H1 (cell line): ENCODE results near the gene CCDC92B. TPM values are rescaled to one million over a fixed set of nuclear protein-coding genes. Genes with fewer than 3 reads are reported as not detected.

ENCODE experiments used
- CTCF ChIA-PET: fragments of 300-600 bp; sonication (Branson Sonifier 250); formaldehyde crosslinking; loops from one replicate; lab custom pipeline; 2021; ENCODE audit not compliant: partially characterized antibody; lab: Charles Lee
- POLR2A ChIA-PET: fragments of 300-600 bp; sonication (Branson Sonifier 250); formaldehyde crosslinking; loops from one replicate; lab custom pipeline; 2021; ENCODE audit warnings: inconsistent platforms; ENCODE audit not compliant: partially characterized antibody; lab: Charles Lee
- DNase-seq, 2 experiments: peaks; one replicate each; pipeline versions ENCODE4 v3.0.0 to v3.0.0-alpha.2; 2010 to 2022; ENCODE audit warnings: low spot score in 2 of 2, low read depth in 1 of 2, mixed read lengths in 1 of 2
- FAIRE-seq: peaks from 2 replicates; lab custom pipeline; 2011; peaks lifted over from hg19 to GRCh38; lab: Jason Lieb, UNC
- H2AFZ ChIP-seq: 2 replicates; pipeline ENCODE4 v1.8.1; 2012; ENCODE audit warnings: low read length, inconsistent platforms
- H2AK5ac ChIP-seq: 2 replicates; pipeline ENCODE4 v1.6.1; 2013; ENCODE audit warnings: low read depth, low read length
- H2BK120ac ChIP-seq: replicated peaks from 2 replicates; pipeline ENCODE3; 2013; ENCODE audit warnings: low read depth, low read length, inconsistent platforms
- H2BK12ac ChIP-seq: 2 replicates; pipeline ENCODE4 v1.6.1; 2013; ENCODE audit warnings: low read depth, low read length
- H2BK15ac ChIP-seq: 2 replicates; pipeline ENCODE4 v1.6.1; 2013; ENCODE audit warnings: low read length
- H2BK20ac ChIP-seq: 2 replicates; pipeline ENCODE4 v1.6.1; 2013; ENCODE audit warnings: low read length
- H2BK5ac ChIP-seq: 2 replicates; pipeline ENCODE4 v1.6.1; 2013; ENCODE audit warnings: low read depth, low read length
- H3K14ac ChIP-seq: 2 replicates; pipeline ENCODE4 v1.6.1; 2013; ENCODE audit warnings: inconsistent platforms; ENCODE audit not compliant: insufficient read length
- H3K18ac ChIP-seq: 2 replicates; pipeline ENCODE4 v1.6.1; 2013; ENCODE audit warnings: low read length; ENCODE audit errors: extremely low read depth
- H3K23ac ChIP-seq: 2 replicates; pipeline ENCODE4 v1.6.1; 2013; ENCODE audit warnings: inconsistent platforms; ENCODE audit not compliant: insufficient read length
- H3K23me2 ChIP-seq: 2 replicates; pipeline ENCODE4 v1.6.1; 2013; ENCODE audit warnings: low read depth, low read length
- H3K27ac ChIP-seq: 2 replicates; pipeline ENCODE4 v1.6.1; 2011; ENCODE audit warnings: low read depth, low read length, inconsistent platforms
- H3K27me3 ChIP-seq, 4 experiments: replicated peaks in 1 of 4; 1 replicate in 1 of 4; 2 replicates in 3 of 4; pipeline versions ENCODE4 v1.6.1 to v1.8.1; 2011 to 2013; ENCODE audit warnings: low read length in 3 of 4, mild to moderate bottlenecking in 3 of 4, inconsistent platforms in 2 of 4, mixed read lengths in 2 of 4, moderate library complexity in 1 of 4; ENCODE audit not compliant: control insufficient read depth in 3 of 4, insufficient read depth in 3 of 4; ENCODE audit errors: extremely low read depth in 1 of 4
- H3K36me3 ChIP-seq, 4 experiments: 2 replicates each; pipeline versions ENCODE4 v1.6.1 to v1.8.1; 2011 to 2013; ENCODE audit warnings: mild to moderate bottlenecking in 4 of 4, low read length in 3 of 4, moderate library complexity in 2 of 4, control low read depth in 1 of 4, inconsistent platforms in 1 of 4; ENCODE audit not compliant: insufficient read depth in 4 of 4, control insufficient read depth in 2 of 4
- H3K4ac ChIP-seq: replicated peaks from 2 replicates; pipeline ENCODE3; 2013; ENCODE audit warnings: low read length, low read depth, mixed read lengths, inconsistent platforms; ENCODE audit not compliant: insufficient read length
- H3K4me1 ChIP-seq, 4 experiments: replicated peaks in 1 of 4; 1 replicate in 1 of 4; 2 replicates in 3 of 4; pipeline versions ENCODE4 v1.6.1 to v1.8.1; 2011 to 2013; ENCODE audit warnings: low read length in 3 of 4, inconsistent platforms in 2 of 4, mixed read lengths in 1 of 4; ENCODE audit not compliant: insufficient read depth in 4 of 4, control insufficient read depth in 3 of 4
- H3K4me2 ChIP-seq, 2 experiments: 2 replicates each; pipeline versions ENCODE4 v1.6.1 to v1.8.1; 2011 to 2013; ENCODE audit warnings: low read depth in 2 of 2, low read length in 2 of 2, control low read depth in 1 of 2, inconsistent platforms in 1 of 2, mild to moderate bottlenecking in 1 of 2; ENCODE audit not compliant: insufficient read depth in 1 of 2
- H3K4me3 ChIP-seq, 4 experiments: fragments of 200-600, 300-600 bp in 1 of 4; sonication (generic), shearing (Covaris generic), sonication (Bioruptor Twin) in 1 of 4; 2 replicates each; pipeline versions ENCODE4 v1.5.1 to v1.8.1; 2011 to 2016; ENCODE audit warnings: low read length in 4 of 4, low read depth in 3 of 4, control low read depth in 2 of 4, inconsistent platforms in 2 of 4, mild to moderate bottlenecking in 2 of 4, mixed read lengths in 1 of 4, moderate library complexity in 1 of 4; ENCODE audit not compliant: insufficient read depth in 2 of 4; ENCODE audit errors: extremely low read depth in 1 of 4
- H3K56ac ChIP-seq: replicated peaks from 2 replicates; pipeline ENCODE3; 2013; ENCODE audit warnings: low read depth, mild to moderate bottlenecking, mixed read lengths, low read length, inconsistent platforms; ENCODE audit not compliant: insufficient read length
- H3K79me1 ChIP-seq: 2 replicates; pipeline ENCODE4 v1.6.1; 2013; ENCODE audit warnings: low read depth, low read length, control low read depth
- H3K79me2 ChIP-seq, 2 experiments: 2 replicates each; pipeline versions ENCODE4 v1.6.1 to v1.8.1; 2012 to 2013; ENCODE audit warnings: low read length in 2 of 2, mild to moderate bottlenecking in 2 of 2, inconsistent platforms in 1 of 2; ENCODE audit not compliant: insufficient read depth in 2 of 2, control insufficient read depth in 1 of 2
- H3K9ac ChIP-seq, 4 experiments: replicated peaks in 1 of 4; 1 replicate in 1 of 4; 2 replicates in 3 of 4; pipeline versions ENCODE4 v1.6.1 to v1.8.1; 2011 to 2013; ENCODE audit warnings: low read depth in 3 of 4, low read length in 3 of 4, control low read depth in 2 of 4, mild to moderate bottlenecking in 2 of 4, moderate library complexity in 2 of 4, inconsistent platforms in 1 of 4; ENCODE audit errors: extremely low read depth in 1 of 4
- H3K9me3 ChIP-seq, 2 experiments: 2 replicates each; pipeline versions ENCODE4 v1.6.1 to v1.8.1; 2012 to 2013; ENCODE audit warnings: mild to moderate bottlenecking in 2 of 2, moderate library complexity in 2 of 2, control low read depth in 1 of 2, inconsistent platforms in 1 of 2, low read depth in 1 of 2, low read length in 1 of 2, mixed read lengths in 1 of 2; ENCODE audit not compliant: insufficient read depth in 2 of 2
- H4K20me1 ChIP-seq, 2 experiments: replicated peaks in 1 of 2; 2 replicates each; pipeline versions ENCODE3 to v1.8.1; 2011 to 2013; ENCODE audit warnings: inconsistent platforms in 2 of 2, low read length in 2 of 2, mild to moderate bottlenecking in 1 of 2; ENCODE audit not compliant: insufficient read depth in 2 of 2, control insufficient read depth in 1 of 2
- H4K5ac ChIP-seq: 2 replicates; pipeline ENCODE4 v1.6.1; 2013; ENCODE audit warnings: low read length, low read depth, mixed read lengths, inconsistent platforms; ENCODE audit not compliant: insufficient read length
- H4K8ac ChIP-seq: 2 replicates; pipeline ENCODE4 v1.8.0; 2013; ENCODE audit warnings: mild to moderate bottlenecking, moderate library complexity, low read length, inconsistent platforms; ENCODE audit not compliant: insufficient read depth; ENCODE audit errors: extremely low read depth
- H4K91ac ChIP-seq: replicated peaks from 2 replicates; pipeline ENCODE3; 2013; ENCODE audit warnings: low read length, mixed read lengths, inconsistent platforms; ENCODE audit not compliant: insufficient read length
- ASH2L ChIP-seq: fragments of 200-600, 300-600 bp; sonication (generic); IDR thresholded peaks from one replicate; pipeline ENCODE4 v1.7.1; 2017; ENCODE audit warnings: low read length
- BRCA1 ChIP-seq: IDR thresholded peaks from 2 replicates; pipeline ENCODE4 v1.6.1; 2012; ENCODE audit warnings: low read depth, low read length, improper control_type of control experiment
- CHD1 ChIP-seq: IDR thresholded peaks from 2 replicates; pipeline ENCODE4 v1.6.1; 2012; ENCODE audit warnings: low read depth, low read length, improper control_type of control experiment
- CTBP2 ChIP-seq: IDR thresholded peaks from 2 replicates; pipeline ENCODE4 v1.7.0; 2011; ENCODE audit warnings: borderline replicate concordance, mild to moderate bottlenecking, moderate library complexity, mixed read lengths, low read length; ENCODE audit not compliant: insufficient read depth, insufficient read length
- GABPA ChIP-seq: IDR thresholded peaks from 2 replicates; pipeline ENCODE4 v1.6.1; 2011; ENCODE audit warnings: mild to moderate bottlenecking, low read length, moderate library complexity, borderline replicate concordance; ENCODE audit not compliant: insufficient read depth
- GTF2F1 ChIP-seq: IDR thresholded peaks from 2 replicates; pipeline ENCODE4 v1.6.1; 2012; ENCODE audit warnings: low read depth, low read length, improper control_type of control experiment, borderline replicate concordance
- KDM4A ChIP-seq: IDR thresholded peaks from one replicate; pipeline ENCODE4 v1.7.1; 2012; ENCODE audit warnings: low read depth, mild to moderate bottlenecking, moderate library complexity, low read length, inconsistent platforms; ENCODE audit not compliant: severe bottlenecking
- NANOG ChIP-seq: IDR thresholded peaks from 2 replicates; pipeline ENCODE4 v1.6.1; 2011; ENCODE audit warnings: low read length, low read depth, mild to moderate bottlenecking, inconsistent platforms; ENCODE audit not compliant: insufficient read depth, poor library complexity, severe bottlenecking
- PHF8 ChIP-seq: fragments of 200-600 bp; sonication (generic); conservative IDR thresholded peaks from 2 replicates; pipeline ENCODE4 v1.7.1; 2012; ENCODE audit warnings: low read depth, mild to moderate bottlenecking, inconsistent platforms, low read length, moderate library complexity
- POLR2A ChIP-seq, 2 experiments: IDR thresholded peaks; 1 replicate in 1 of 2; 2 replicates in 1 of 2; pipeline ENCODE4 v1.6.1; 2011; ENCODE audit warnings: low read depth in 2 of 2, low read length in 2 of 2, mild to moderate bottlenecking in 2 of 2; ENCODE audit errors: control extremely low read depth in 1 of 2
- SP4 ChIP-seq: IDR thresholded peaks from 2 replicates; pipeline ENCODE4 v1.6.1; 2012; ENCODE audit warnings: low read length, inconsistent platforms
- WGBS, 2 experiments: shearing (Covaris generic) in 1 of 2; methylation state at CpG; one replicate each; pipeline versions ENCODE4 v1.1.6 to v1.1.7; 2013 to 2015; ENCODE audit warnings: low lambda C conversion rate in 2 of 2, mixed read lengths in 2 of 2, inconsistent platforms in 1 of 2, low coverage in 1 of 2, missing lambda C conversion rate in 1 of 2; ENCODE audit not compliant: insufficient replicate concordance in 2 of 2, insufficient coverage in 1 of 2, insufficient read length in 1 of 2; ENCODE audit errors: extremely low coverage in 1 of 2, missing lambda C conversion rate in 1 of 2; 5-methylcytosine and 5-hydroxymethylcytosine counted together
- polyA plus RNA-seq, 7 experiments: library from polyadenylated mRNA; depleted of rRNA in 3 of 7; stranded (reverse) in 5 of 7; unstranded in 2 of 7; fragments of >200 nt in 5 of 7; fragments of 200-250 nt in 2 of 7; gene quantifications; 1 replicate in 5 of 7; 2 replicates in 1 of 7; 4 replicates in 1 of 7; pipeline versions ENCODE4 v1.2.1 to v1.2.3, GENCODE V29; 2011 to 2013; ENCODE audit warnings: missing spikeins in 2 of 7, mixed read lengths in 2 of 7
- total RNA-seq: library from RNA; stranded (reverse); fragmentation: NEBNext Ultra II Directional; extraction: Animal tissue kit (Norgen Biotek cat#: 25700); gene quantifications from 2 replicates; pipeline ENCODE4 v1.2.1, GENCODE V29; 2021

The CCDC92B gene
- total and polyA plus RNA-seq, 2 of the 8 experiments (the other 6 are each of a cell fraction or from before 2014, with no cell fraction given): 5.5 to 12.1 TPM

DNA sequence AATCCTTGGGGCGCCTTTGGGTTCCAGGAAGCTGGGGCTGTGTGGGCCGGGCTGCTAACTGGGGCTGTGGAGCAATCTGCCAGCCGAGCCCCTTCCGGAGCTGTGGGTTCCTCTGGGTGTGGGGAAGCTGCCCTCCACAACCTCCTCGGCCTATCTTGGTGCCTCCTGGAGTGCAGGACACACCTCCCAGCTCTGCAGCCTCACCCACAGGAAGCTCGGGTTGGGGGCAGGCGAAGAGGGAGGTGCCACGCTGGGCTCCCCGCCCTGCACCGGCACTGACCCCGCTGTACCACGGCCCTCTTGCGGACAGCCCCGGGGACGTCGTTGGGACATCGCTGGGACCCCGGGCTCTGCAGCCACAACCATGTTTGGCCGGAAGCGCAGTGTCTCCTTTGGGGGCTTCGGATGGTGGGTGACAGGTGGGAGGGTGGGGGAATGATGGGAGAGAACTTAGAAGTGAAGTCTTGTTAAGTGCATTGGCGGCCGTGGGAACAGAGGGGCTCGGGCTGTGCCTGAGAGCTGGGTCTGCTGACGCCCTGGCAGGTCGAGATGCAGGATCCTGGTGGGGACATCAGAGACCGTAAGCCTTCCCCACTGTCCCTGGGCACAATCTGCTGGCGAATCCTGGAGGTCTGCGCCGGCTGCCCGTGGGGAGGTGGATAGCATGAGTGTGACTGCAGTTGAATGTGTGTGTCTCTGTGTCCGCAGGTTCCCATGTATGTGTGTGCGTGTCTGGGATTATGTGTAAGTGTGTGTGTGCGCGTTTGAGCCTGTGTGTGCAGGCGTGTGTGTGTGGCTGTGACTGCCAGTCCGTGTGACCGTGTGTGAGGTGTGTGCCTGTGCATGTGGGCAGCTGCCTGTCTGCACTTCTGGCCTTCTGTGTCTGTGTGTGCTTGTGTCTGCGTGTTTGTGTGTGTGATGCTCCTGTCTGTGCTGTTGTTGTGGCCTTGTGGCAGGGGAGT lies 47.0 kb upstream of the CCDC92B start, which contains the start of gene RAP1GAP2:
RAP1GAP2 (plus strand) TSS at position 275 of the 962 bp plus-strand sequence; CDS start at position 365, 90 bp downstream.
- H3K14ac ChIP-seq: no peak within 1 kb of the TSS
- H4K91ac ChIP-seq: peak within 1 kb of the TSS; percentile 65
- H2AFZ ChIP-seq: no peak within 1 kb of the TSS
- H2BK12ac ChIP-seq: peak within 1 kb of the TSS; percentile 77; the same call in 1 of the 2 replicates
- no peaks in the 10 kb centered on the region; the same call in 1 of the 2 replicates for H3K79me1 ChIP-seq
- H3K23ac ChIP-seq: no peak within 1 kb of the TSS
- no peak within 1 kb of the TSS for H3K27ac ChIP-seq
- H3K9ac ChIP-seq: no peak within 1 kb of the TSS
- no peaks in the 10 kb centered on the region for H3K9me3 ChIP-seq
- no peak within 1 kb of the TSS for H3K4me3 ChIP-seq
- H2BK20ac ChIP-seq: peak within 1 kb of the TSS; percentile 51; the same call in 1 of the 2 replicates
- H3K4ac ChIP-seq: no peak within 1 kb of the TSS
- no peaks in the 10 kb centered on the region for H3K23me2 ChIP-seq
- no peaks in the 10 kb centered on the region for H3K36me3 ChIP-seq
- peak within 1 kb of the TSS; percentile 83; the same call in 1 of the 2 replicates for H2AK5ac ChIP-seq
- H2BK120ac ChIP-seq: peak within 1 kb of the TSS; percentile 54
- DNase-seq (no peak), FAIRE-seq (no peak)
- WGBS, 2 experiments: 91% methylated on average over 34 of the region's 39 CpGs; no CpG with 5 or more reads in 1 of the 2 experiments
- H3K4me1 ChIP-seq: peaks cover 0 to 8% (median 4%) of the 10 kb centered on the region in 4 experiments; a peak in 4 of 7 replicates
- no peaks in the 10 kb centered on the region for H3K79me2 ChIP-seq
- no peaks in the 10 kb centered on the region for H3K27me3 ChIP-seq
- no peak within 1 kb of the TSS for H3K4me2 ChIP-seq
- CTCF ChIA-PET: interaction anchor here (0.7 to 1.5 kb wide), 2 partner anchors 10 to 12 kb away, joined by 3 to 12 read pairs; no protein-coding TSS in a partner anchor
- peaks cover 0 to 11% of the 10 kb centered on the region in 2 experiments for H4K20me1 ChIP-seq
- H3K56ac ChIP-seq: no peak within 1 kb of the TSS
- H4K5ac ChIP-seq: no peak within 1 kb of the TSS
- H4K8ac ChIP-seq: no peak within 1 kb of the TSS; the same call in 1 of the 2 replicates
- no peak within 1 kb of the TSS; the same call in 1 of the 2 replicates for H2BK5ac ChIP-seq
- H2BK15ac ChIP-seq: peak within 1 kb of the TSS; percentile 82
- POLR2A ChIA-PET: interaction anchor here (0.9 kb wide), 1 partner anchor 56 kb away, joined by 3 read pairs; no protein-coding TSS in a partner anchor
- H3K18ac ChIP-seq: no peak within 1 kb of the TSS; the same call in 1 of the 2 replicates
- no peak for TF ChIP-seq POLR2A (IDR thresholded peaks at IDR 0.05; ENCODE audit: control extremely low read depth in 1 of 2, low read depth in 2 of 2, low read length in 2 of 2)
- no peak for TF ChIP-seq SP4
- TF ChIP-seq BRCA1: no peak
- TF ChIP-seq CHD1: no peak
- no peak for TF ChIP-seq PHF8
- no peak for TF ChIP-seq CTBP2
- TF ChIP-seq GABPA: no peak
- TF ChIP-seq GTF2F1: no peak
- TF ChIP-seq KDM4A: no peak
- TF ChIP-seq ASH2L: no peak
- no peak for TF ChIP-seq NANOG
